SK-N-SH (cell line): Measurements from ENCODE around the gene MEGF6. TPM values are rescaled to one million over a fixed set of nuclear protein-coding genes. Genes with fewer than 3 reads are reported as not detected.

Experiments
- CTCF ChIA-PET: fragments of 300-600, 350-600 bp; formaldehyde crosslinking; extraction: SDS; loops from one replicate; lab custom pipeline; 2021; lab: Yijun Ruan, JAX
- POLR2A ChIA-PET: fragments of 350-600 bp; sonication (Branson Sonifier 250); formaldehyde crosslinking; extraction: SDS; loops from one replicate; lab custom pipeline; 2020; ENCODE audit warnings: antibody characterized with exemption, inconsistent platforms; lab: Yijun Ruan, JAX
- DNase-seq: peaks from one replicate; pipeline ENCODE4 v3.0.0; 2012
- H2AFZ ChIP-seq: fragments of 200-600 bp; sonication (generic); 2 replicates; pipeline ENCODE4 v1.8.1; 2016; ENCODE audit warnings: antibody characterized with exemption, mild to moderate bottlenecking, low read depth
- H3F3A ChIP-seq: fragments of 200-600 bp; sonication (generic); replicated peaks from 2 replicates; pipeline ENCODE3; 2016; ENCODE audit warnings: antibody characterized with exemption, mild to moderate bottlenecking; ENCODE audit not compliant: insufficient read depth
- H3K27ac ChIP-seq, 2 experiments: fragments of 200-500 bp in 1 of 2; fragments of 200-600 bp in 1 of 2; sonication (Bioruptor generic) in 1 of 2; sonication (generic), shearing (Covaris generic) in 1 of 2; 2 replicates each; pipeline versions ENCODE4 v1.5.1 to v1.6.1; 2014 to 2016; ENCODE audit warnings: low read depth in 2 of 2, inconsistent platforms in 1 of 2, low read length in 1 of 2, mild to moderate bottlenecking in 1 of 2, mixed read lengths in 1 of 2
- H3K27me3 ChIP-seq: fragments of 200-600 bp; sonication (generic), shearing (Covaris generic); 2 replicates; pipeline ENCODE4 v1.6.1; 2016; ENCODE audit warnings: mixed run types; ENCODE audit not compliant: insufficient read depth
- H3K36me3 ChIP-seq, 2 experiments: fragments of 200-500 bp in 1 of 2; fragments of 200-600 bp in 1 of 2; sonication (Bioruptor generic) in 1 of 2; sonication (generic) in 1 of 2; replicated peaks in 1 of 2; 2 replicates each; pipeline versions ENCODE3 to v1.5.1; 2014 to 2016; ENCODE audit warnings: low read length in 1 of 2, mild to moderate bottlenecking in 1 of 2; ENCODE audit not compliant: insufficient read depth in 2 of 2, control insufficient read depth in 1 of 2
- H3K4me1 ChIP-seq, 2 experiments: fragments of 200-500 bp in 1 of 2; fragments of 200-600 bp in 1 of 2; sonication (Bioruptor generic) in 1 of 2; sonication (generic), shearing (Covaris generic) in 1 of 2; 2 replicates each; pipeline versions ENCODE4 v1.5.1 to v1.6.1; 2014 to 2016; ENCODE audit warnings: low read depth in 1 of 2, low read length in 1 of 2, mixed run types in 1 of 2; ENCODE audit not compliant: insufficient read depth in 2 of 2, control insufficient read depth in 1 of 2
- H3K4me2 ChIP-seq: fragments of 200-600 bp; sonication (generic), shearing (Covaris generic); 2 replicates; pipeline ENCODE4 v1.6.1; 2017; ENCODE audit warnings: mixed run types
- H3K4me3 ChIP-seq, 2 experiments: fragments of 200-500 bp in 1 of 2; fragments of 200-600 bp in 1 of 2; sonication (Bioruptor generic) in 1 of 2; sonication (generic), shearing (Covaris generic) in 1 of 2; 2 replicates each; pipeline versions ENCODE4 v1.5.1 to v1.8.1; 2014 to 2016; ENCODE audit warnings: low read depth in 2 of 2, inconsistent platforms in 1 of 2, low read length in 1 of 2, mild to moderate bottlenecking in 1 of 2, mixed read lengths in 1 of 2, moderate library complexity in 1 of 2
- H3K79me2 ChIP-seq: fragments of 200-600 bp; sonication (generic); 2 replicates; pipeline ENCODE4 v1.8.1; 2017; ENCODE audit warnings: mild to moderate bottlenecking; ENCODE audit not compliant: insufficient read depth
- H3K9ac ChIP-seq: fragments of 200-600 bp; sonication (generic); 2 replicates; pipeline ENCODE4 v1.6.1; 2017; ENCODE audit warnings: mixed run types
- H3K9me2 ChIP-seq: fragments of 200-600 bp; sonication (generic); 2 replicates; pipeline ENCODE4 v1.6.1; 2017; ENCODE audit warnings: mixed run types
- H3K9me3 ChIP-seq: fragments of 200-600 bp; sonication (generic); 2 replicates; pipeline ENCODE4 v1.6.1; 2017; ENCODE audit warnings: mixed run types, mild to moderate bottlenecking, moderate library complexity
- H4K20me1 ChIP-seq: fragments of 200-600 bp; sonication (generic); 2 replicates; pipeline ENCODE4 v1.6.1; 2017; ENCODE audit warnings: mild to moderate bottlenecking, mixed run types; ENCODE audit not compliant: insufficient read depth
- CTCF ChIP-seq: fragments of 200-600 bp; sonication (generic); IDR thresholded peaks from 2 replicates; pipeline ENCODE4 v1.6.1; 2017; ENCODE audit warnings: antibody characterized with exemption, mild to moderate bottlenecking, moderate library complexity
- EP300 ChIP-seq, 2 experiments: IDR thresholded peaks; 2 replicates each; pipeline versions ENCODE4 v1.4.0 to v1.6.1; 2012; ENCODE audit warnings: borderline replicate concordance in 1 of 2, low read depth in 1 of 2, low read length in 1 of 2
- EZH2phosphoT487 ChIP-seq: fragments of 200-600 bp; sonication (generic); IDR thresholded peaks from 2 replicates; pipeline ENCODE4 v1.6.1; 2017; ENCODE audit warnings: low read depth, mixed run types, mild to moderate bottlenecking, antibody characterized with exemption, moderate library complexity, borderline replicate concordance
- FOSL2 ChIP-seq: IDR thresholded peaks from 2 replicates; pipeline ENCODE4 v1.4.0; 2012; ENCODE audit warnings: low read depth, mild to moderate bottlenecking, moderate library complexity, borderline replicate concordance
- FOXJ3 ChIP-seq: sonication (generic); formaldehyde crosslinking; IDR thresholded peaks from 2 replicates; pipeline ENCODE4 v1.5.1; 2020; ENCODE audit warnings: mild to moderate bottlenecking, missing genetic modification reagents
- GATA2 ChIP-seq: sonication (generic); formaldehyde crosslinking; IDR thresholded peaks from 2 replicates; pipeline ENCODE4 v1.5.0; 2020; ENCODE audit warnings: mild to moderate bottlenecking, missing genetic modification reagents
- MEF2A ChIP-seq: IDR thresholded peaks from 2 replicates; pipeline ENCODE4 v1.4.0; 2012; ENCODE audit warnings: low read depth, borderline replicate concordance
- NFIC ChIP-seq: IDR thresholded peaks from 2 replicates; pipeline ENCODE4 v1.4.0; 2012; ENCODE audit warnings: borderline replicate concordance
- NRF1 ChIP-seq: IDR thresholded peaks from 2 replicates; pipeline ENCODE4 v1.6.1; 2012; ENCODE audit warnings: low read depth, mild to moderate bottlenecking, low read length
- RAD21 ChIP-seq: IDR thresholded peaks from 2 replicates; pipeline ENCODE4 v1.6.1; 2012; ENCODE audit warnings: mild to moderate bottlenecking, low read length
- REST ChIP-seq: IDR thresholded peaks from 2 replicates; pipeline ENCODE4 v1.6.1; 2012; ENCODE audit warnings: mild to moderate bottlenecking, low read depth, low read length, moderate library complexity
- TAF1 ChIP-seq: IDR thresholded peaks from 2 replicates; pipeline ENCODE4 v1.6.1; 2012; ENCODE audit warnings: low read depth, mild to moderate bottlenecking, low read length, moderate library complexity, borderline replicate concordance
- TEAD4 ChIP-seq: IDR thresholded peaks from 2 replicates; pipeline ENCODE4 v1.4.0; 2012; ENCODE audit warnings: mild to moderate bottlenecking, borderline replicate concordance; ENCODE audit not compliant: insufficient read depth
- USF1 ChIP-seq: IDR thresholded peaks from 2 replicates; pipeline ENCODE4 v1.4.0; 2012; ENCODE audit warnings: low read depth, borderline replicate concordance
- YY1 ChIP-seq: IDR thresholded peaks from 2 replicates; pipeline ENCODE4 v1.4.0; 2012; ENCODE audit warnings: low read depth, mild to moderate bottlenecking
- whole genome bisulfite sequencing: methylation state at CpG from one replicate; pipeline ENCODE4 v1.1.6; 2017; ENCODE audit warnings: low lambda C conversion rate; 5-methylcytosine and 5-hydroxymethylcytosine counted together
- polyA plus RNA-seq, 3 experiments: library from polyadenylated mRNA; depleted of rRNA; stranded (reverse); fragments of >200 nt; gene quantifications; 2 replicates each; pipeline ENCODE4 v1.2.3, GENCODE V29; 2012
- TF ChIP-seq, protein P1 (sequence below): fragments of 150-350 bp; IDR thresholded peaks from 2 replicates; pipeline ENCODE4 v1.6.1; 2017; ENCODE audit warnings: antibody characterized with exemption, low read length, low read depth, borderline replicate concordance

The MEGF6 gene
- polyA plus RNA-seq, 1 of the 3 experiments (the other 2 are of a cell fraction): 7.6 TPM

- TF ChIP-seq CTCF (no peak), MEF2A (no peak), REST (no peak)
These were observed 161.0 kb downstream of the MEGF6 start (continued) for GRCh38 chr1:3450202-3450863.

DNA sequence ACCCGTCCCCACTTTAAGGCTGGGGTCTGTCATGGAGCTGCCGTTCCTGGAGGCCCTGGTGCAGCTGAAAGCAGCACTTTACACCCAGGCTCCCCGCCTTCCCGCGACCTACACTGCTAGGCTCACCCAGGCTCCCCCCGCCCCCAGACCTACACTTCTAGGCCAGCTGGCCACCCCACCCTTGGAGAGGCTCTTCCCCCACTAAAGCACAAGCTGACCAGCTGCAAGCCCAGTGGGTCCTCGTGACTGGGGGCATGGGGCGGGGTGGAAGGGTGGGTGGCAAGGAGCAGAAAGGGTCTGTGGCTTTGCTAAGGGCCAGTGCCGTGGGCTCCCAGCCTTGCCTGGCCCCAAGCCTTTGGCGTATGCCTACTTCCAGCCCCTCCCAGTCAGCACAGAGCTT, 166.6 kb downstream of the MEGF6 start:
- H3K9me3 ChIP-seq: no peaks in the 10 kb centered on the region
- H3K4me2 ChIP-seq: no peak overlapping the region
- POLR2A ChIA-PET: no interaction called here
- H3F3A ChIP-seq: no peaks in the 10 kb centered on the region
- CTCF ChIA-PET: interaction anchor here (2.0 to 5.3 kb wide), 2 partner anchors 9 to 27 kb away, joined by 6 to 64 read pairs; no protein-coding TSS in a partner anchor
- H3K9ac ChIP-seq: no peak overlapping the region
- no peaks in the 10 kb centered on the region for H3K79me2 ChIP-seq
- no peak overlapping the region for H3K27ac ChIP-seq
- 59% methylated on average over 7 of the region's 10 CpGs for WGBS
- no peak overlapping the region for H2AFZ ChIP-seq
- H3K36me3 ChIP-seq: no peaks in the 10 kb centered on the region
- H4K20me1 ChIP-seq: no peaks in the 10 kb centered on the region
- no peaks in the 10 kb centered on the region for H3K4me1 ChIP-seq
- no peaks in the 10 kb centered on the region for H3K9me2 ChIP-seq
- DNase-seq: no peak
- H3K27me3 ChIP-seq: no peaks in the 10 kb centered on the region
- H3K4me3 ChIP-seq: no peak overlapping the region
- no peak for TF ChIP-seq FOSL2
- TF ChIP-seq NFIC: no peak
- no peak for TF ChIP-seq NRF1
- no peak for TF ChIP-seq EZH2phosphoT487
- TF ChIP-seq FOXJ3 (CRISPR knock-in tag): no peak
- no peak for TF ChIP-seq GATA2 (CRISPR knock-in tag)
- no peak for TF ChIP-seq TEAD4
- TF ChIP-seq EP300 (IDR thresholded peaks at IDR 0.05; ENCODE audit: borderline replicate concordance in 1 of 2, low read depth in 1 of 2, low read length in 1 of 2): no peak
- TF ChIP-seq, protein P1, sequence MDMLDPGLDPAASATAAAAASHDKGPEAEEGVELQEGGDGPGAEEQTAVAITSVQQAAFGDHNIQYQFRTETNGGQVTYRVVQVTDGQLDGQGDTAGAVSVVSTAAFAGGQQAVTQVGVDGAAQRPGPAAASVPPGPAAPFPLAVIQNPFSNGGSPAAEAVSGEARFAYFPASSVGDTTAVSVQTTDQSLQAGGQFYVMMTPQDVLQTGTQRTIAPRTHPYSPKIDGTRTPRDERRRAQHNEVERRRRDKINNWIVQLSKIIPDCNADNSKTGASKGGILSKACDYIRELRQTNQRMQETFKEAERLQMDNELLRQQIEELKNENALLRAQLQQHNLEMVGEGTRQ: no peak
- no peak for TF ChIP-seq RAD21
- no peak for TF ChIP-seq TAF1
- TF ChIP-seq USF1: no peak
- no peak for TF ChIP-seq MEF2A
- TF ChIP-seq YY1: no peak
